Psoas muscle (tissue), 8 donors: ENCODE results near the gene PPARG. TPM values are rescaled to one million over a fixed set of nuclear protein-coding genes. Genes with fewer than 3 reads are reported as not detected.

Experiments used
- ATAC-seq, 4 donors: fragments of 200-7000 bp; cut with Tn5 transposase; one replicate each; pipeline ENCODE4 v1.9.1; 2020; ENCODE audit warnings: moderate library complexity in 3 of 4, mild to moderate bottlenecking in 2 of 4
- DNase-seq, 2 donors: peaks; one replicate each; pipeline ENCODE4 v3.0.0-alpha.2; 2020
- H3K27ac ChIP-seq: fragments of 200-600 bp; one replicate; pipeline ENCODE4 v1.8.0; 2022
- H3K27me3 ChIP-seq, 3 donors: fragments of 200-600 bp in 1 of 3; one replicate each; pipeline versions ENCODE4 v1.6.1 to v1.8.0; 2013 to 2022; ENCODE audit warnings: low read length in 2 of 3, mild to moderate bottlenecking in 2 of 3, moderate library complexity in 1 of 3; ENCODE audit not compliant: insufficient read depth in 3 of 3
- H3K36me3 ChIP-seq, 2 donors: fragments of 200-600 bp in 1 of 2; one replicate each; pipeline versions ENCODE4 v1.6.1 to v1.8.0; 2013 to 2022; ENCODE audit warnings: low read depth in 1 of 2, mild to moderate bottlenecking in 1 of 2, moderate library complexity in 1 of 2; ENCODE audit not compliant: insufficient read depth in 1 of 2
- H3K4me1 ChIP-seq: fragments of 200-600 bp; one replicate; pipeline ENCODE4 v1.8.0; 2022
- H3K4me3 ChIP-seq: fragments of 200-600 bp; one replicate; pipeline ENCODE4 v1.8.0; 2022; ENCODE audit warnings: mild to moderate bottlenecking
- H3K9me3 ChIP-seq: fragments of 200-600 bp; one replicate; pipeline ENCODE4 v1.8.0; 2022
- WGBS, 3 donors: extraction: QIAGEN DNeasy Blood & Tissue Kit; methylation state at CpG; one replicate each; pipeline versions ENCODE4 v1.1.6 to v1.1.7; 2013; 5-methylcytosine and 5-hydroxymethylcytosine counted together
- intact Hi-C, 2 donors: fragments of 100-400 bp; cut with DNase I; formaldehyde crosslinking; loops; one replicate each; pipeline versions ENCODE4 v1.11.0 to v1.14.2; 2022
- polyA plus RNA-seq, 3 donors: library from polyadenylated mRNA; stranded (reverse); fragments of 200-250 nt; gene quantifications; one replicate each; pipeline ENCODE4 v1.2.3, GENCODE V29; 2013
- total RNA-seq, 4 donors: library from RNA; stranded (reverse); fragmentation: NEBNext Ultra II Directional in 2 of 4; extraction: Animal tissue kit (Norgen Biotek cat#: 25700) in 2 of 4; gene quantifications; one replicate each; pipeline versions ENCODE4 v1.2.1 to v1.2.4, GENCODE V29; 2021 to 2023
- TF ChIP-seq, protein P1 (sequence below): fragments of 200-600 bp; IDR thresholded peaks from one replicate; pipeline ENCODE4 v1.8.0; 2022; ENCODE audit warnings: antibody characterized with exemption
- donor health status: healthy with polysubstance abuse.
- donor health status: DM: no; HTN: no; CAD: no; lungs with moderate emphysema.
- donor health status: Bipolar disorder and iron deficiency.
- donor health status: healthy.
- donor health status: DM: yes; HTN: yes; CAD: no.
- donor health status: DM: no; HTN: no; CAD: no.
- donor health status: DM: no; HTN: no; CAD: no.
- donor health status: DM: yes; HTN: yes; CAD: no.

Gene PPARG
- total and polyA plus RNA-seq, 7 donors, result 3.1 to 6.8 (median 4.3) TPM

- DNase-seq (no peak), ATAC-seq (no peak)
- peaks cover 17% of the 10 kb centered on the region for H3K9me3 ChIP-seq
- H3K4me3 ChIP-seq, result no peak overlapping the region
- H3K36me3 ChIP-seq, result no peaks in the 10 kb centered on the region
- 49 to 64% (median 53%) methylated on average over 6 of the region's 6 CpGs for WGBS, 3 donors
- intact Hi-C loops, result no loop called here
- H3K27me3 ChIP-seq, result peaks cover 0 to 3% (median 0%) of the 10 kb centered on the region in 3 donors
- no peak overlapping the region for H3K27ac ChIP-seq
- TF ChIP-seq, protein P1, sequence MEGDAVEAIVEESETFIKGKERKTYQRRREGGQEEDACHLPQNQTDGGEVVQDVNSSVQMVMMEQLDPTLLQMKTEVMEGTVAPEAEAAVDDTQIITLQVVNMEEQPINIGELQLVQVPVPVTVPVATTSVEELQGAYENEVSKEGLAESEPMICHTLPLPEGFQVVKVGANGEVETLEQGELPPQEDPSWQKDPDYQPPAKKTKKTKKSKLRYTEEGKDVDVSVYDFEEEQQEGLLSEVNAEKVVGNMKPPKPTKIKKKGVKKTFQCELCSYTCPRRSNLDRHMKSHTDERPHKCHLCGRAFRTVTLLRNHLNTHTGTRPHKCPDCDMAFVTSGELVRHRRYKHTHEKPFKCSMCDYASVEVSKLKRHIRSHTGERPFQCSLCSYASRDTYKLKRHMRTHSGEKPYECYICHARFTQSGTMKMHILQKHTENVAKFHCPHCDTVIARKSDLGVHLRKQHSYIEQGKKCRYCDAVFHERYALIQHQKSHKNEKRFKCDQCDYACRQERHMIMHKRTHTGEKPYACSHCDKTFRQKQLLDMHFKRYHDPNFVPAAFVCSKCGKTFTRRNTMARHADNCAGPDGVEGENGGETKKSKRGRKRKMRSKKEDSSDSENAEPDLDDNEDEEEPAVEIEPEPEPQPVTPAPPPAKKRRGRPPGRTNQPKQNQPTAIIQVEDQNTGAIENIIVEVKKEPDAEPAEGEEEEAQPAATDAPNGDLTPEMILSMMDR, result no peak
- no peaks in the 10 kb centered on the region for H3K4me1 ChIP-seq
These were observed 74.7 kb downstream of the PPARG start for GRCh38 chr3:12363397-12364195.

GRCh38 chr3:12367346-12367745, 78.5 kb downstream of the PPARG start:
- no peaks in the 10 kb centered on the region for H3K36me3 ChIP-seq
- TF ChIP-seq, protein P1, result no peak
- H3K9me3 ChIP-seq, result peaks cover 8% of the 10 kb centered on the region
- H3K27ac ChIP-seq, result no peak overlapping the region
- ATAC-seq (no peak), DNase-seq (no peak)
- no peak overlapping the region for H3K4me3 ChIP-seq
- peaks cover 0 to 3% (median 0%) of the 10 kb centered on the region in 3 donors for H3K27me3 ChIP-seq
- no peaks in the 10 kb centered on the region for H3K4me1 ChIP-seq
- 78 to 82% (median 80%) methylated on average over 3 of the region's 3 CpGs for WGBS, 3 donors
- intact Hi-C loops, result no loop called here

GRCh38 chr3:12369029-12369428, 80.2 kb downstream of the PPARG start:
- intact Hi-C loops, result no loop called here
- WGBS, 3 donors, result 94 to 96% (median 95%) methylated on average over 6 of the region's 6 CpGs
- TF ChIP-seq, protein P1, result no peak
- Histone ChIP-seq H3K4me3 (no peak overlapping the region), H3K27me3 (peaks cover 0 to 9% (median 0%) of the 10 kb centered on the region in 3 donors), H3K36me3 (no peaks in the 10 kb centered on the region), H3K4me1 (no peaks in the 10 kb centered on the region), H3K9me3 (peaks cover 8% of the 10 kb centered on the region), H3K27ac (no peak overlapping the region)
- ATAC-seq (no peak), DNase-seq (no peak)

DNA sequence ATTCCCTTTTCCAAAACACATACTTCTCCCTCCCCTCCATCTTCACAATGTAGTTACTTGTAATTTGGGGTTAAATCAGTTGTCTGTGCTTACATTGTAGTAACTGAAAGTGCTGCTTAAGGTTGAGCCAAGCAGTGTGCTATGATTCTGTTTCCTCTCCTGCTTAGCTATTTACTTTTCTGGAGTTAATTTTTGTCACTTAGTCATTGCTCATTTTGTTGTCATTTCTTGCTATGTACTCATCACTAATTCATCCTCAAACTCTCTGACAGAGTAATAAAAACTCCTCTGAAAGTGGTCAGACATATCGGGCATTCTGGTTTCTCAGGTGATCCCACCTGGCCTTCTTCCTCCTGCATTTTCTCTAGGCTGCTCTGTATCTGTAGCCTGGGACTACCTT, 80.7 kb downstream of the PPARG start:
- no peaks in the 10 kb centered on the region for H3K36me3 ChIP-seq
- H3K27ac ChIP-seq, result no peak overlapping the region
- TF ChIP-seq, protein P1, result no peak
- WGBS, 3 donors, result 87 to 96% (median 88%) methylated on average over 1 of the region's 1 CpG
- DNase-seq (no peak), ATAC-seq (no peak)
- H3K9me3 ChIP-seq, result peaks cover 8% of the 10 kb centered on the region
- H3K4me3 ChIP-seq, result no peak overlapping the region
- H3K27me3 ChIP-seq, result peaks cover 0 to 13% (median 0%) of the 10 kb centered on the region in 3 donors
- intact Hi-C loops, result no loop called here
- no peaks in the 10 kb centered on the region for H3K4me1 ChIP-seq
